MCF 10A (cell line): Measurements from ENCODE around the gene NBPF3. TPM values are rescaled to one million over a fixed set of nuclear protein-coding genes. Genes with fewer than 3 reads are reported as not detected.

ENCODE experiments used
- BruUV-seq: library from RNA; stranded (reverse); fragments of 400-500 nt; replicated peaks from 2 replicates; lab custom pipeline; 2021; lab: Mats Ljungman, UMichigan
- CTCF ChIA-PET: fragments of 300-600 bp; sonication (Branson Sonifier 250); formaldehyde crosslinking; extraction: SDS; loops from one replicate; lab custom pipeline; 2021; ENCODE audit warnings: antibody characterized with exemption, inconsistent platforms; lab: Yijun Ruan, JAX
- POLR2A ChIA-PET: fragments of 300-600, 350-650 bp; sonication (Branson Sonifier 250); formaldehyde crosslinking; extraction: SDS; loops from one replicate; lab custom pipeline; 2020; ENCODE audit warnings: antibody characterized with exemption, inconsistent platforms; lab: Yijun Ruan, JAX
- DNase-seq: peaks from one replicate; pipeline ENCODE4 v3.0.0-alpha.2; 2018; ENCODE audit not compliant: unreplicated experiment
- H3K27ac Mint-ChIP-seq: one replicate; pipeline ENCODE4 v1.8.0; 2022; ENCODE audit warnings: mild to moderate bottlenecking, low read depth, mixed read lengths; ENCODE audit not compliant: unreplicated experiment
- H3K27me3 Mint-ChIP-seq: one replicate; pipeline ENCODE4 v1.8.0; 2022; ENCODE audit warnings: mixed read lengths; ENCODE audit not compliant: insufficient read depth, unreplicated experiment
- H3K36me3 Mint-ChIP-seq: one replicate; pipeline ENCODE4 v1.8.0; 2022; ENCODE audit warnings: mild to moderate bottlenecking, moderate library complexity, mixed read lengths; ENCODE audit not compliant: insufficient read depth, unreplicated experiment
- H3K4me1 Mint-ChIP-seq: one replicate; pipeline ENCODE4 v1.8.0; 2022; ENCODE audit warnings: mixed read lengths; ENCODE audit not compliant: insufficient read depth, unreplicated experiment
- H3K4me3 Mint-ChIP-seq: one replicate; pipeline ENCODE4 v1.8.0; 2022; ENCODE audit warnings: mild to moderate bottlenecking, moderate library complexity, mixed read lengths; ENCODE audit not compliant: unreplicated experiment
- H3K9me3 Mint-ChIP-seq: one replicate; pipeline ENCODE4 v1.8.0; 2022; ENCODE audit warnings: mixed read lengths; ENCODE audit not compliant: unreplicated experiment
- CTCF ChIP-seq: fragments of 200-600 bp; IDR thresholded peaks from one replicate; pipeline ENCODE4 v1.8.0; 2022; ENCODE audit warnings: antibody characterized with exemption, mild to moderate bottlenecking; ENCODE audit not compliant: unreplicated experiment
- intact Hi-C: fragments of 100-400 bp; cut with micrococcal nuclease; formaldehyde crosslinking; loops from 2 replicates; pipeline ENCODE4 v1.14.1; 2022
- total RNA-seq: library from RNA; stranded (reverse); gene quantifications from 2 replicates; pipeline ENCODE4 v1.2.3, GENCODE V29; 2022

NBPF3 gene
- total RNA-seq, 1 experiment from 2014 or later = 6.5 TPM

- POLR2A ChIA-PET = no interaction called here
- TF ChIP-seq CTCF = no peak
- intact Hi-C loops = no loop called here
- no TSS peak for BruUV-seq
- DNase-seq = no peak
- Mint-ChIP-seq H3K4me1 (no peaks in the 10 kb centered on the region), H3K27me3 (no peaks in the 10 kb centered on the region), H3K9me3 (no peaks in the 10 kb centered on the region), H3K27ac (no peak overlapping the region), H3K36me3 (no peaks in the 10 kb centered on the region), H3K4me3 (no peak overlapping the region)
- CTCF ChIA-PET = no interaction called here
Observed at GRCh38 chr1:21521717-21522060, 81.8 kb downstream of the NBPF3 start.

- Mint-ChIP-seq H3K9me3 (no peaks in the 10 kb centered on the region), H3K4me3 (no peak overlapping the region), H3K27me3 (no peaks in the 10 kb centered on the region), H3K4me1 (no peaks in the 10 kb centered on the region), H3K36me3 (no peaks in the 10 kb centered on the region), H3K27ac (no peak overlapping the region)
- CTCF ChIA-PET = interaction anchor here (1.0 kb wide), 1 partner anchor 51 kb away, joined by 3 read pairs; no protein-coding TSS in a partner anchor
- no peak for TF ChIP-seq CTCF
- POLR2A ChIA-PET = no interaction called here
- no TSS peak for BruUV-seq
- DNase-seq = no peak
- intact Hi-C loops = no loop called here
Observed at GRCh38 chr1:21522525-21523038, 82.6 kb downstream of the NBPF3 start.

- Mint-ChIP-seq H3K36me3 (no peaks in the 10 kb centered on the region), H3K27ac (no peak overlapping the region), H3K9me3 (no peaks in the 10 kb centered on the region), H3K4me1 (no peaks in the 10 kb centered on the region), H3K4me3 (no peak overlapping the region), H3K27me3 (no peaks in the 10 kb centered on the region)
- BruUV-seq = no TSS peak
- no peak for DNase-seq
- ChIA-PET CTCF (interaction anchor here (0.9 to 1.1 kb wide), 4 partner anchors 50 to 290 kb away, joined by 3 to 4 read pairs (median 3); no protein-coding TSS in a partner anchor), POLR2A (interaction anchor here (0.6 kb wide), 1 partner anchor 19 kb away, joined by 3 read pairs; no protein-coding TSS in a partner anchor)
- intact Hi-C loops = no loop called here
- no peak for TF ChIP-seq CTCF
Observed at GRCh38 chr1:21523297-21523813, 83.4 kb downstream of the NBPF3 start.

GRCh38 chr1:21524220-21524619 lies 84.3 kb downstream of the NBPF3 start:
- H3K27me3 Mint-ChIP-seq = peaks cover 1% of the 10 kb centered on the region
- H3K4me1 Mint-ChIP-seq = no peaks in the 10 kb centered on the region
- POLR2A ChIA-PET = no interaction called here
- no peak overlapping the region for H3K27ac Mint-ChIP-seq
- no peaks in the 10 kb centered on the region for H3K36me3 Mint-ChIP-seq
- H3K4me3 Mint-ChIP-seq = no peak overlapping the region
- DNase-seq = no peak
- CTCF ChIA-PET = interaction anchor here (0.9 to 1.1 kb wide), 3 partner anchors 152 to 291 kb away, joined by 3 to 4 read pairs (median 3); no protein-coding TSS in a partner anchor
- H3K9me3 Mint-ChIP-seq = no peaks in the 10 kb centered on the region
- TF ChIP-seq CTCF = no peak
- BruUV-seq = no TSS peak
- intact Hi-C loops = no loop called here
